ENCODE data around the gene CLIC3.
"Not testable (repeated sequence)": the region's sequence is repeated elsewhere in the genome, so short reads cannot be mapped to it uniquely, and the experiment has no call there.

DNA sequence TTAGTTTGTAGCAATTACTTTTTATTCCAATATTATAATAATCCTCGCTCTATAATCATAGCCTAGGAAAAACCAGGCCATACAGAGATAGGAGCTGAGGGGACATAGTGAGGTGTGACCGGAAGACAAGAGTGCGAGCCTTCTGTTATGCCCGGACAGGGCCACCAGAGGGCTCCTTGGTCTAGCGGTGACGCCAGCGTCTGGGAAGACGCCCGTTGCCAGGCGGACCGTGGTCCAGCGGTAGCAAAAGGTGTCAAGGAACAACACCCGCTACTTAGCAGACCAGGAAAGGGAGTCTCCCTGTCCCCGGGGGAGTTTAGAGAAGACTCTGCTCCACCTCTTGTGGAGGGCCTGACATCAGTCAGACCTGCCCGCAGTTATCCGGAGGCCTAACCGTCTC is 7.9 kb upstream of the CLIC3 start:
- TF ChIP-seq, protein P1, sequence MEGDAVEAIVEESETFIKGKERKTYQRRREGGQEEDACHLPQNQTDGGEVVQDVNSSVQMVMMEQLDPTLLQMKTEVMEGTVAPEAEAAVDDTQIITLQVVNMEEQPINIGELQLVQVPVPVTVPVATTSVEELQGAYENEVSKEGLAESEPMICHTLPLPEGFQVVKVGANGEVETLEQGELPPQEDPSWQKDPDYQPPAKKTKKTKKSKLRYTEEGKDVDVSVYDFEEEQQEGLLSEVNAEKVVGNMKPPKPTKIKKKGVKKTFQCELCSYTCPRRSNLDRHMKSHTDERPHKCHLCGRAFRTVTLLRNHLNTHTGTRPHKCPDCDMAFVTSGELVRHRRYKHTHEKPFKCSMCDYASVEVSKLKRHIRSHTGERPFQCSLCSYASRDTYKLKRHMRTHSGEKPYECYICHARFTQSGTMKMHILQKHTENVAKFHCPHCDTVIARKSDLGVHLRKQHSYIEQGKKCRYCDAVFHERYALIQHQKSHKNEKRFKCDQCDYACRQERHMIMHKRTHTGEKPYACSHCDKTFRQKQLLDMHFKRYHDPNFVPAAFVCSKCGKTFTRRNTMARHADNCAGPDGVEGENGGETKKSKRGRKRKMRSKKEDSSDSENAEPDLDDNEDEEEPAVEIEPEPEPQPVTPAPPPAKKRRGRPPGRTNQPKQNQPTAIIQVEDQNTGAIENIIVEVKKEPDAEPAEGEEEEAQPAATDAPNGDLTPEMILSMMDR (IDR thresholded peaks at IDR 0.05): peak; percentile 8 to 48 (median 28)
- not testable (repeated sequence) for TF ChIP-seq POLR2A (IDR thresholded peaks at IDR 0.05)
